ENCODE data around the gene LAYN.
A peak's percentile ranks its signal among the peaks of the same experiment; 100 is the strongest.

The LAYN gene

DNA sequence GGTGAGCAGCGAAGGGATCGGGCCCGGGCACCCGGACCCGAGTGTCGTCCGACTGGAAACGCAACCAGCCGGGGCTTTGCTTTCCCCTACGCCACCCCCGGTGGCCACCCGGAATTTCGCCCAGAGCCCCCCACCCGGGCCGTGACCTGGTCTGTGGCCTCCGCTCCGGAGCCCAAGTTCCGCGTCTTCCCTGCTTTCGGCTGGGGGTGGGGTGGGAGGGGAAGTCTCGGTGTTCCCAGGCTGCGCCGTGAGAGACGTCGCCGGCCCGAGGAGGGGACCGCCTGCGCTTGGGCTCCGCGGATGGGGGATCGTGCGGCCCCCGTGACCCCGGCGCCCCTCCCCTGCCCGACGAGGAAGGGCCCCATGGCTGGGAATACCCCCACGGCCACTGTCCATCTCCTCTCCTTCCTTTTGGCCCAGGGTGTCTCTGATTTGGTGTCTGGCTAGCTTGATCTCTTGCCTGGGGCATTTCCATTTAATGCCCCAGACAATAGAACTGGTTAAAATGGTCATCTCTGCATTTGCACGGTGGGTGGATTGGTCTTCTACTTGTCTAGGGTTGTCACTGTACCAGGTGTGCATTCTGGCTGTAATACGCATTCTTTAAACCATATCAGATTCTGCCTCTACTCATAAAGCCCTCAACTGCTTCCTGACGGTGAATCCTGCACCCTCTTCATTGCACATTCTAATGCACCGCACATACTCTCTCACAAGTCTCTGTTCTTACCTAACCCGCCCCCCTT lies 62.5 kb downstream of the LAYN start:
- TF ChIP-seq, protein P1, sequence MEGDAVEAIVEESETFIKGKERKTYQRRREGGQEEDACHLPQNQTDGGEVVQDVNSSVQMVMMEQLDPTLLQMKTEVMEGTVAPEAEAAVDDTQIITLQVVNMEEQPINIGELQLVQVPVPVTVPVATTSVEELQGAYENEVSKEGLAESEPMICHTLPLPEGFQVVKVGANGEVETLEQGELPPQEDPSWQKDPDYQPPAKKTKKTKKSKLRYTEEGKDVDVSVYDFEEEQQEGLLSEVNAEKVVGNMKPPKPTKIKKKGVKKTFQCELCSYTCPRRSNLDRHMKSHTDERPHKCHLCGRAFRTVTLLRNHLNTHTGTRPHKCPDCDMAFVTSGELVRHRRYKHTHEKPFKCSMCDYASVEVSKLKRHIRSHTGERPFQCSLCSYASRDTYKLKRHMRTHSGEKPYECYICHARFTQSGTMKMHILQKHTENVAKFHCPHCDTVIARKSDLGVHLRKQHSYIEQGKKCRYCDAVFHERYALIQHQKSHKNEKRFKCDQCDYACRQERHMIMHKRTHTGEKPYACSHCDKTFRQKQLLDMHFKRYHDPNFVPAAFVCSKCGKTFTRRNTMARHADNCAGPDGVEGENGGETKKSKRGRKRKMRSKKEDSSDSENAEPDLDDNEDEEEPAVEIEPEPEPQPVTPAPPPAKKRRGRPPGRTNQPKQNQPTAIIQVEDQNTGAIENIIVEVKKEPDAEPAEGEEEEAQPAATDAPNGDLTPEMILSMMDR (IDR thresholded peaks at IDR 0.05; ENCODE audit: unreplicated experiment in 3 of 3) = no peak
- H3K36me3 Mint-ChIP-seq (ENCODE audit: low read depth) = no peaks in the 10 kb centered on the region
- H3K27ac Mint-ChIP-seq = peak overlapping the region; percentile 81 to 94 (median 86)
- H3K4me1 Mint-ChIP-seq = peaks cover 32% of the 10 kb centered on the region
- no peaks in the 10 kb centered on the region for H3K27me3 Mint-ChIP-seq (ENCODE audit: low read depth)
- peak overlapping the region; percentile 91 to 98 (median 96) for H3K4me3 Mint-ChIP-seq
- no peaks in the 10 kb centered on the region for H3K9me3 Mint-ChIP-seq

- no peaks in the 10 kb centered on the region for H3K9me3 Mint-ChIP-seq
- H3K4me1 Mint-ChIP-seq = peaks cover 26% of the 10 kb centered on the region
- peak overlapping the region; percentile 91 to 98 (median 96) for H3K4me3 Mint-ChIP-seq
- H3K36me3 Mint-ChIP-seq (ENCODE audit: low read depth) = no peaks in the 10 kb centered on the region
- H3K27me3 Mint-ChIP-seq (ENCODE audit: low read depth) = no peaks in the 10 kb centered on the region
- TF ChIP-seq, protein P1 (IDR thresholded peaks at IDR 0.05; ENCODE audit: unreplicated experiment in 3 of 3) = no peak
- H3K27ac Mint-ChIP-seq = peak overlapping the region; percentile 81 to 94 (median 86)
Measured at GRCh38 chr11:111603611-111604130, 63.2 kb downstream of the LAYN start.

DNA sequence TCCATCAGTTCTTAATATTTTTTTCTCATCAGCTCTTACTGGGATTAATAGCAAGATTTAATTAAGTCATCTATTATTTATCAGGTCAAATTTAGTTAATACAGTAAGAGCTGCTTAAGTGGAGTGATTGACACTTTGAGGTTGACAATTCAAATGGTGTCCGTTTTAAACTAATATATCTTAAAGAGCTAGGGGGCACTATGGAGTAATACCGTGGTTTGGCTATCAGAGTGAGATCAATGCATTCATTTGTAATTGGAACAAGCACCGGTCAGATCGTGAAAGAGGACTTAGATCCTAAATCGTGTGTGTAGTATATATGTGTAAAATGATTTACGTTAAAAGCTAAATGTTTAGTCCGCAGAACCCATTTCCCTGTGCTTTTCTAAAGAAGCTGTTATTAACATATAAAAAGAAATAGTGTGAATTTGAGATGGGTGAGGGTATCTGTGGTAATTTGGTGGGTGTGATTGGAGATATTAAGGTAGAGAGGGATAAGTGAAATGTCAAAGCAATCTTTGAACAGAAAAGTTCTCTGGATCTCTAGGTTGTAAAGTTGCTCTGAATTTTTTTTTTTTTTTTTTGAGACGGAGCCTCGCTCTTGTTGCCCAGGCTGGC lies 64.0 kb downstream of the LAYN start:
- peak overlapping the region; percentile 91 to 98 (median 96) for H3K4me3 Mint-ChIP-seq
- no peaks in the 10 kb centered on the region for H3K27me3 Mint-ChIP-seq (ENCODE audit: low read depth)
- no peaks in the 10 kb centered on the region for H3K9me3 Mint-ChIP-seq
- H3K36me3 Mint-ChIP-seq (ENCODE audit: low read depth) = no peaks in the 10 kb centered on the region
- peaks cover 23% of the 10 kb centered on the region for H3K4me1 Mint-ChIP-seq
- H3K27ac Mint-ChIP-seq = no peak overlapping the region
- TF ChIP-seq, protein P1 (IDR thresholded peaks at IDR 0.05; ENCODE audit: unreplicated experiment in 3 of 3) = peak; percentile 52 to 64 (median 56)

DNA sequence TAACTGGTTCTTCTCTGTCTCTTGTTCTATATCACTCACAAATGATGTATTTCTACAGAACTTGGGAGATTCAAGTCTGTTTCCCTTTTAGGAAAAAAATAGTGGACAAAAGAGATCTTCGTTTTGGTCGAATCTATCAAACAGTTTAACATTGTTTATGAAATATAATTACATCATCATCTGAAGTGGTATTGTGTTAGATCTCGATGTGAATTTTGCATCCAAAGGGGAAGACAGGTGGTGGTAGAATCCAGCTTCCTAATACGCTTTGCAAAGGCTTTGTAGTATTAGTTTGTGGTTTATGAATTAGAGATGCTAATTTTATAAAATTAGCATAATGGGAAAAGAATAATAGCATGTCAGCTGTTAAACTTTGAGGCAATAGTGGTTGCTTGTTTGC lies 65.2 kb downstream of the LAYN start:
- Mint-ChIP-seq H3K4me3 (peak overlapping the region in 2 of 3 experiments; percentile 53 to 54), H3K27me3 (ENCODE audit: low read depth) (no peaks in the 10 kb centered on the region), H3K36me3 (ENCODE audit: low read depth) (no peaks in the 10 kb centered on the region), H3K27ac (no peak overlapping the region), H3K4me1 (peaks cover 23% of the 10 kb centered on the region), H3K9me3 (no peaks in the 10 kb centered on the region)
- TF ChIP-seq, protein P1 (IDR thresholded peaks at IDR 0.05; ENCODE audit: unreplicated experiment in 3 of 3) = no peak

DNA sequence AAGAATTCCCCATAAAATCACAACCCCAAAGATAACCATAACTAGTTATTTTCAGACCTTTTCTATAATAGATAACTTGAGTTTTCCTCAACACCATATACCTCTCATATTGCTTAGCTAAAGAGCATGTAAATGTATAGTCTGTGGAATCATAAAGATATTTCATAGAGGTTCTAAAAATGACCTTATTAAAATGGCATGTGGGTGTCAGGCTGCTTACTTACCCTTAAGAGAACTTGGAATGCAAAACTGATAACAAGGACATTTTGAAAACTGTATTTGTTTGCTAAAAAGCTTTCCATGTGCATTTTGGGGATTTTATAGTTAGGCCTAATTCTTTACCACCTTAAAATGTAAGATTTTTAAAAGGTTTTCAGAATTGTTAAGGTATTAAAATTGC lies 66.5 kb downstream of the LAYN start:
- Mint-ChIP-seq H3K27me3 (ENCODE audit: low read depth) (no peaks in the 10 kb centered on the region), H3K27ac (no peak overlapping the region), H3K36me3 (ENCODE audit: low read depth) (no peaks in the 10 kb centered on the region), H3K4me1 (peaks cover 18% of the 10 kb centered on the region), H3K4me3 (no peak overlapping the region), H3K9me3 (no peaks in the 10 kb centered on the region)
- TF ChIP-seq, protein P1 (IDR thresholded peaks at IDR 0.05; ENCODE audit: unreplicated experiment in 3 of 3) = no peak
